Peyer's patch (tissue), 4 donors: Measurements from ENCODE around the gene TTC39C.

Experiments
- CTCF ChIP-seq, 6 experiments: fragments of 450-650 bp in 4 of 6; fragments of 200-600 bp in 2 of 6; sonication (generic) in 1 of 6; IDR thresholded peaks; one replicate each; pipeline ENCODE4 v1.5.1; 2017 to 2019; ENCODE audit warnings: antibody characterized with exemption in 6 of 6, mild to moderate bottlenecking in 3 of 6, moderate library complexity in 1 of 6
- POLR2A ChIP-seq, 2 donors: fragments of 450-650 bp; IDR thresholded peaks; one replicate each; pipeline ENCODE4 v1.5.1; 2017; ENCODE audit warnings: antibody characterized with exemption in 2 of 2, mild to moderate bottlenecking in 2 of 2, moderate library complexity in 2 of 2

- TF ChIP-seq POLR2A (IDR thresholded peaks at IDR 0.05) (no peak), CTCF (IDR thresholded peaks at IDR 0.05) (no peak)
These were observed 143.3 kb downstream of the TTC39C start for GRCh38 chr18:24157855-24158254.
